ENCODE results near the gene FREM1.

The FREM1 gene

GRCh38 chr9:14693251-14693861, 216.9 kb downstream of the FREM1 start, which contains the start of gene ZDHHC21:
Gene ZDHHC21, minus strand, starts transcription at chr9:14693432. Its CDS starts 19,092 bp downstream, at chr9:14674340.
- DNase-seq: peak; percentile 46

GRCh38 chr9:14692470-14693250, 217.6 kb downstream of the FREM1 start:
- no peak for DNase-seq

- DNase-seq: peak; percentile 2
Measured at GRCh38 chr9:14690948-14691730, 219.1 kb downstream of the FREM1 start.

- DNase-seq: no peak
Measured at GRCh38 chr9:14687042-14687719, 223.0 kb downstream of the FREM1 start.

GRCh38 chr9:14686168-14686567, 224.1 kb downstream of the FREM1 start:
- no peak for DNase-seq

All from MV-4-11 (cell line).